SK-N-MC (cell line): ENCODE measurements around the gene NMNAT2.

Experiments used
- EZH2 ChIP-seq: fragments of 200-600 bp; sonication (generic); IDR thresholded peaks from one replicate; pipeline ENCODE4 v1.6.1; 2017; ENCODE audit warnings: antibody characterized with exemption
- FOXP2 ChIP-seq: optimal IDR thresholded peaks from 2 replicates; pipeline ENCODE3; 2011; ENCODE audit warnings: mild to moderate bottlenecking, moderate library complexity; ENCODE audit not compliant: insufficient read depth; ENCODE audit errors: extremely low read length, control extremely low read depth

GRCh38 chr1:183365093-183365492, 53.1 kb downstream of the NMNAT2 start:
- TF ChIP-seq FOXP2: no peak
- no peak for TF ChIP-seq EZH2
